Skeletal muscle tissue (tissue), 4 donors: ENCODE results near the gene XIST. TPM values are rescaled to one million over a fixed set of nuclear protein-coding genes. Genes with fewer than 3 reads are reported as not detected.
A peak's percentile ranks its signal among the peaks of the same experiment; 100 is the strongest.

Experiments
- H3K27ac ChIP-seq: one replicate; pipeline ENCODE4 v1.7.0; 2013; ENCODE audit warnings: mild to moderate bottlenecking, low read depth, low read length, inconsistent platforms
- H3K27me3 ChIP-seq, 3 donors: one replicate each; pipeline ENCODE4 v1.7.0; 2013; ENCODE audit warnings: low read length in 3 of 3; ENCODE audit not compliant: control insufficient read depth in 3 of 3, insufficient read depth in 3 of 3
- H3K36me3 ChIP-seq, 3 donors: one replicate each; pipeline ENCODE4 v1.7.0; 2013; ENCODE audit warnings: low read length in 3 of 3; ENCODE audit not compliant: control insufficient read depth in 3 of 3, insufficient read depth in 3 of 3
- H3K4me1 ChIP-seq, 3 donors: one replicate each; pipeline ENCODE4 v1.7.0; 2013; ENCODE audit warnings: low read length in 3 of 3, mild to moderate bottlenecking in 3 of 3; ENCODE audit not compliant: control insufficient read depth in 3 of 3, insufficient read depth in 3 of 3
- H3K4me3 ChIP-seq, 3 donors: one replicate each; pipeline ENCODE4 v1.7.0; 2013; ENCODE audit warnings: low read length in 3 of 3
- H3K9ac ChIP-seq, 3 donors: one replicate each; pipeline ENCODE4 v1.7.0; 2013; ENCODE audit warnings: low read length in 3 of 3, mild to moderate bottlenecking in 3 of 3, moderate library complexity in 2 of 3, low read depth in 1 of 3
- H3K9me3 ChIP-seq, 3 donors: one replicate each; pipeline ENCODE4 v1.7.0; 2013; ENCODE audit warnings: low read length in 3 of 3; ENCODE audit not compliant: control insufficient read depth in 3 of 3
- total RNA-seq: library from RNA; depleted of rRNA; stranded (reverse); fragments of >200 nt; gene quantifications from one replicate; pipeline ENCODE4 v1.2.3, GENCODE V29; 2014
- donor health status: Osteomylitis.

Gene XIST
- total RNA-seq, 1 donor from 2014 or later: 1.6 TPM

DNA sequence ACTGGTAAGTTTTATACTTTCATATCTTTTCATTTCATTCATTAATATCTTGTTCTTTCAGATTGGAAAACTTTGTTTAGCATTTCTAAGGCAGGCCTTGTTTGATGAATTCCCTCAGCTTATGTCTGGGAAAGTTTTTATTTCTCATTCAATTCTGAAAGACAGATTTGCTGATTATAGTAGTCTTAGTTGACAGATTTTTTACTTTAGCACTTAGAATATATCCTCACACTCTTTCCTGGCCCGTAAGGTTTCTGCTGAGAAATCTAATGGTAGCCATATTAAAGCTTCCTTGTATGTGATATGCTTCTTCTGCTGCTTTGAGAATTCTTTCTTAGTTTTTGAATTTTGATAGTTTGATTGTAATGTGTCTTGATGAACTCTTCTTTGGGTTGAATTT, 7.1 kb upstream of the XIST start:
- peaks cover 0 to 14% (median 0%) of the 10 kb centered on the region in 3 donors for H3K27me3 ChIP-seq
- no peak overlapping the region for H3K4me3 ChIP-seq
- H3K27ac ChIP-seq: no peak overlapping the region
- H3K36me3 ChIP-seq: no peaks in the 10 kb centered on the region
- no peak overlapping the region for H3K9ac ChIP-seq
- no peaks in the 10 kb centered on the region for H3K4me1 ChIP-seq
- H3K9me3 ChIP-seq: no peaks in the 10 kb centered on the region

DNA sequence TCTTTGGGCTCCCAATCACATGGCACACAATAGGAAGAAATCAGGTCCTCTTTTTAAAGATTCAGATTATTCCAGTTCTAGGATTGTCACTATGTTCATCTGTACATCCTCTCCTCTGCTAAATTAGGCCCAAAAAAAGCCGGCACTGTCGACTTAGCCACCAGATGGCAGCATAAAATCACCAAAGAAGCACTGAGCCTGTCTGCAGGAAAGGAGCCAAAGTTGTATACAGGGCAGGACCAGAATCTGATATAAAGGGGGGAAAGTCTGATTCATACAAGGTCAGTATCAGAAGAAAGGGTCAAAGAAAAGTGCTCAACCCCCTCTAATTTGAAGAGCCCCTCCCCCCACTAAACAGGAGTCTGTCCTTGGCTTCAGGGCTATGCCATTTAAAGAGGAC, 3.0 kb upstream of the XIST start:
- H3K27me3 ChIP-seq: no peaks in the 10 kb centered on the region
- no peak overlapping the region for H3K27ac ChIP-seq
- H3K9me3 ChIP-seq: no peaks in the 10 kb centered on the region
- no peaks in the 10 kb centered on the region for H3K4me1 ChIP-seq
- no peaks in the 10 kb centered on the region for H3K36me3 ChIP-seq
- H3K9ac ChIP-seq: no peak overlapping the region
- no peak overlapping the region for H3K4me3 ChIP-seq

DNA sequence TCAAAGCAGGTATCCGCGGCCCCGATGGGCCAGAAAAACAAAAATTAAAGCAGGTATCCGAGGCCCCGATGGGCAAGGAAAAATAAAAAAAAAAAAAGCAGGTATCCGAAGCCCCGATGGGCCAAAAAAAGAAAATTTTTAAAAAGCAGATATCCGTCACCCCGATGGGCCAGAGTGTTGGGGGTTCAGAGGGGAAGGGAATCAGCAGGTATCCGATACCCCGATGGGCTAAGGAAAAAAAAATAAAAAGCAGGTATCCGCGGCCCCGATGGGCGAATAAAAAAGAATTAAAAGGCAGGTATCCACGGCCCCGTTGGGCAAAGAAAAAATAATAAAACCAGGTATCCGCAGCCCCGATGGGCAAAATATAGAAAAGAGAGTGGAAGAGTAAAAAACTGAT, 492 bp downstream of the XIST start:
- Histone ChIP-seq H3K4me3 (peak overlapping the region in 1 of 3 donors; percentile 83), H3K36me3 (no peaks in the 10 kb centered on the region), H3K27ac (peak overlapping the region; percentile 94), H3K9ac (peak overlapping the region in 1 of 3 donors; percentile 85), H3K9me3 (no peaks in the 10 kb centered on the region), H3K27me3 (no peaks in the 10 kb centered on the region), H3K4me1 (peaks cover 0 to 13% (median 0%) of the 10 kb centered on the region in 3 donors)

DNA sequence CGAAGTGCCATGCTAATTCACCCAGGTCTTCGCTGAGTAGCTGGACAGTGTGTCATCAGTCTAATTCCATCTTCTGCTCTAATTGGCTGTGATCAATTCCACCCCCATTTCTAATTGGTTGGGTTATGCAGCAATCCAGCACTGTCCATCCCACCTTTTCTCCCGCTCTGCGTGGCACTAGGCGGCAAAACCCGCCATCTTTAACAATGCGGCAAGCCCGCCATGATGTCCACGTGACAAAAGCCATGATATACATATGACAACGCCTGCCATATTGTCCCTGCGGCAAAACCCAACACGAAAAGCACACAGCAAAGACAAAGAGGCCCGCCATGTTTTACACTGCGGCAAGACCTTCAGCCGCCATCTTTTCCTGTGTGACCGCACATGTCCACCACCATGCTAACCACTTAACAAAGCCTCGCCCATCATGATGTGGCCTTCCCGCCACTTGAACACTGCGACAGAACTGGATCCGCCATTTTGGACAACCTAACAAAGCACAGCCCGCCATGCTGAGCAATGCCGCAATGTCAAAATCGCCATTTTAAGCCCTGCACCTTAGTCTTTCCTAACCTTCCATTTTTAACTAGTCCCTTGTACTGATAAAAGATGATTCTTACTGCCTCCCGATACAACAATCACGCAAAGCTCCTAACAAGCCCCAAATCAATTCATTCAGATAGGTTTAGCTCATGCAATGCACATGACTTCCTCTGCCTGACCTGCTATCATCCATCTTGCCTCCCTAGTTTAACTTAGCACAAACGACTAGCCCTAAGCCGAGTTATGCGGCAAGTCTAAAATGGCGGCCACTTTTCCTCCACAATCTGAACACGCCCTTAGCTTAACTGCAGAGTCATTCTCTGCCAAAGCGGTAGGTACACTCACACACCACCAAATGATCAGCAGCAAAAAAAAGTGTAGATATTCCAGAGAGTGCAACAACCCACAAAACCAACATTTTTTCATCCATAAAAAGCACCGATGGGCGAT, 1.2 kb downstream of the XIST start:
- Histone ChIP-seq H3K27me3 (no peaks in the 10 kb centered on the region), H3K4me3 (peak overlapping the region in 1 of 3 donors; percentile 83), H3K36me3 (no peaks in the 10 kb centered on the region), H3K9ac (peak overlapping the region in 1 of 3 donors; percentile 85), H3K27ac (peak overlapping the region; percentile 94), H3K9me3 (no peaks in the 10 kb centered on the region), H3K4me1 (peaks cover 0 to 20% (median 0%) of the 10 kb centered on the region in 3 donors)

DNA sequence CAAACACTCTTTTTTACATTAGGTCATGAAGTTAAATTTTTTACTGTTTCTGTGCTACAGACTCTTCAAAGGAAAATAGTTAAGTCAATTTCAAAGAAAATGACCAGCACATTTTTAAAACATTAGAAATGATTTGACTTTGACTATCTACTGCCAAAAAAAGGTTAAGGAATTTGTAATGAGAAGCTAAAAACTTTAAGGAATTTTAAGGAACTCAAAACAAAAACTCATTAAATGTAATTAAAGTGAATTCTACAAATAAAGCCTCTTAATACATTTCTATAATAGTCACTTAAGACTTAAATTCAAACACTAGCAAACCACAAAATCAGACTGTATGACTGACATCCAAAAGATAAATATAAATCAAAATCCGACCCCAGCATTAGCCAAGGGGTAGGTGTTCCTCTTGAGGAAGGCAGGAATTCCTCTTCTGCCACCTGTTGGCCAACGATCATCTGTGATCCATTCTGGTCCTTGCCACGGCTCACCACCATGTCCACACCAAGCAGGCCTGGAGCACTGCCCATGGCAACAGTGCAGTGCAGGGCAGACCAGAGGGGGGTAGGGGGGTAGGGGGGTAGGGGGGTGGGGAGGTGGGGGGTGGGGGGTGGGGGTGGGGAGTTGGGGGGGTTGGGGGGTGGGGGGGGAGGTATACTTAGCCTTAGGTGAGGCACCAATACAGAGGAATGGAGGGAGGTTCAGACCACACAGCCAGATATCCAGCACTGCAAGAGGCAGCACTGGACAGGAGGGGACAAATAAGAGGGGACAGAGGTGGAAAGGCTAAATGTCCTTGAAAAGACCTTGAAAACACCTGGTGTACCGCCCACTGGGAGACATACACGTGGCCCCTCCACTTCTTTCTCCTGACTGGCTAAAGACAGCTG, 2.1 kb downstream of the XIST start:
- peak overlapping the region; percentile 48 for H3K27ac ChIP-seq
- peaks cover 0 to 28% (median 0%) of the 10 kb centered on the region in 3 donors for H3K4me1 ChIP-seq
- no peaks in the 10 kb centered on the region for H3K36me3 ChIP-seq
- no peaks in the 10 kb centered on the region for H3K27me3 ChIP-seq
- no peak overlapping the region for H3K9ac ChIP-seq
- peak overlapping the region in 1 of 3 donors; percentile 64 for H3K4me3 ChIP-seq
- no peaks in the 10 kb centered on the region for H3K9me3 ChIP-seq

DNA sequence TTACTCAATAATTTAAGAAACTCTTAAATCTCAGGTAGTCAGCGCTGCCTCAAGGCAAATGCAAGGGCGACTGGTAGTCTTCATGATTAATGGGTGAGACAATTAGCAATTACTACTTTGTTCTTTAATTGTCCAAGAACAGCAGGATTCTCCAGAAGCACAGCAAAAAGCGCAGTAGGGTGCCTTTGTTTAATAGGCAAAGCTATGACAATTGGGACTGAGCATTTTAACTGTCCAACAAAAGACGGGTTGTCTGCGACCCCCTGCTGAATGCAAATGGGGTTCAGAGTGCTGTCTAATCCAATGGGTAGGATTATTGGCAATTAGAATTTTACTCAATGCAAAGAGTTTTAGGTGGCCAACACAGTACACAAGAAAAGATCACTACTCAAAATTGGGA, 3.4 kb downstream of the XIST start:
- H3K36me3 ChIP-seq: no peaks in the 10 kb centered on the region
- peak overlapping the region in 1 of 3 donors; percentile 55 for H3K4me3 ChIP-seq
- H3K27ac ChIP-seq: no peak overlapping the region
- H3K9me3 ChIP-seq: no peaks in the 10 kb centered on the region
- H3K4me1 ChIP-seq: peaks cover 0 to 40% (median 0%) of the 10 kb centered on the region in 3 donors
- no peaks in the 10 kb centered on the region for H3K27me3 ChIP-seq
- no peak overlapping the region for H3K9ac ChIP-seq

DNA sequence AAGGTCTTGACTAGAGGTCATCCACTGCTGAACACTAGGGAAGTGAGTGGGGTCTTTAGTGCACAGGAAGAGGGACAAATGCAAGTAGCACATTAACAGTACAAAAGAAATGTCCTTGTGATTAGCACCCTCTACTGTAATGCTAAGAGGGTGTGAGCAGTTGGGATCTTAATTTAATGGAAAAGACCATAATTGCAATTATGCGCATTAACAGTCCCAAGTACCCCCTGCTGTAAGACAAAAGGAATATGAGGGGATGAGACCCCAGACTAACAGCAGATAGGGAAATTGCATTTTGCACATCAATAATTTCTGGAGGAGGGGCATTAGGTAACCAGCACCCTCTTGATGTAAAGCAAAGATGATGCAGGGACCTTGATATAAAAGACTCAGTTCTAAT, 4.5 kb downstream of the XIST start:
- Histone ChIP-seq H3K4me3 (peak overlapping the region in 1 of 3 donors; percentile 55), H3K27ac (no peak overlapping the region), H3K9ac (no peak overlapping the region), H3K36me3 (no peaks in the 10 kb centered on the region), H3K27me3 (no peaks in the 10 kb centered on the region), H3K9me3 (no peaks in the 10 kb centered on the region), H3K4me1 (peaks cover 0 to 51% (median 0%) of the 10 kb centered on the region in 3 donors)

DNA sequence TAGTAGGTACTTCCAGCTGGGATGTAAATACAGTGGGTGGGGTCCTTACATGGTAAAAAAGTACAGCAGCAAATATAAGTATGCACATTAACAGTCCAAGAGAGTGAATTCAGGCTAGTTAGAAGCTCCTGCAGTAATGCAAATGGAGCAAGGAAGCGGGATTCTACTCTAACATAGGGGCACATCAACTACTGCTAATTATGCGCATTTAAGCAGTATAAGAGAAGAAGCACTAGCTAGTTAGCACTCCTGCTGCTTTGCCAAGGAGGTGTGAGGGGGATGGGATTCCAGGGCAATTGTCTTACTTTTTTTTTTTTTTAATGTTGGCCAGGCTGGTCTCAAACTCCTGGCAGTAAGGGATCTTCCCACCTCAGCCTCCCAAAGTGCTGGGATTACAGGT, 5.4 kb downstream of the XIST start:
- no peaks in the 10 kb centered on the region for H3K36me3 ChIP-seq
- no peaks in the 10 kb centered on the region for H3K9me3 ChIP-seq
- H3K4me1 ChIP-seq: peaks cover 0 to 60% (median 0%) of the 10 kb centered on the region in 3 donors
- no peak overlapping the region for H3K27ac ChIP-seq
- H3K27me3 ChIP-seq: no peaks in the 10 kb centered on the region
- H3K4me3 ChIP-seq: peak overlapping the region in 1 of 3 donors; percentile 25
- no peak overlapping the region for H3K9ac ChIP-seq

DNA sequence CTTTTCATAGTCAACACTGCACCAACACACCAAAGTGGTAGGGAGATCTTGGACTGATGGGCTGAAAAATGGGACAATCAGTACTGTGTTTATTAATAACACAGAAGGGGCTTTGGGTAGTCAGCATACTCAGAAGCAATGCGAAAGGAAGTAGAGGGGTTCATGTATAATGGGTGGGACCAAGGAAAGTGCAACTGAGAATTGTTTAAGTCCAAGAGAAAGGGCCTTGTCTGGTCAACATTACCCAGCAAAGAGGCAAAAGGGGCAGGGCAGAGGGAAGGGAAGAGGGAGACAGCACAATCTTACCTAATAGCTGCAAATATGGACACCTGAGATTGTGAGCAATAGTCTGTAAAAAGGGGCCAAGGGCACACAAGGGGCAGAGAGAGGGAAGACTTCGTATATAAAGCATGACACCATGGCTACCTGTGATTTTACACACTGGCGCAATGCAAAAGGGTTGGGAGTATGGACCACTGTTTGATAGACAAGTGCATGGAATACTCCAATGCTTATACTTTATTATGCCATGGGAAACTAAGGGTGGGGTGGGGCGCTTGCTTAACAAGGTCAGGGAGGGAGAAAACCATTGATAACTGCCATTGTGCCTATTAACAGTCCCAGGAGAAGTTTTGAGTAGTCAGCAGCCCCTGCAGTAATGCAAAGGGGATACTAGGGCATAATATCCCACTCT, 9.8 kb downstream of the XIST start:
- Histone ChIP-seq H3K36me3 (no peaks in the 10 kb centered on the region), H3K27me3 (no peaks in the 10 kb centered on the region), H3K4me1 (peaks cover 0 to 50% (median 0%) of the 10 kb centered on the region in 3 donors), H3K4me3 (peak overlapping the region in 1 of 3 donors; percentile 34), H3K27ac (no peak overlapping the region), H3K9me3 (no peaks in the 10 kb centered on the region), H3K9ac (no peak overlapping the region)
